HG02938 (cell line): Measurements from ENCODE around the gene WDR91.

ENCODE experiments used
- ATAC-seq: cut with Tn5 transposase; IDR thresholded peaks from one replicate; pipeline ENCODE4 v1.9.1; 2021; ENCODE audit warnings: mild to moderate bottlenecking, moderate library complexity; ENCODE audit not compliant: unreplicated experiment

The WDR91 gene

DNA sequence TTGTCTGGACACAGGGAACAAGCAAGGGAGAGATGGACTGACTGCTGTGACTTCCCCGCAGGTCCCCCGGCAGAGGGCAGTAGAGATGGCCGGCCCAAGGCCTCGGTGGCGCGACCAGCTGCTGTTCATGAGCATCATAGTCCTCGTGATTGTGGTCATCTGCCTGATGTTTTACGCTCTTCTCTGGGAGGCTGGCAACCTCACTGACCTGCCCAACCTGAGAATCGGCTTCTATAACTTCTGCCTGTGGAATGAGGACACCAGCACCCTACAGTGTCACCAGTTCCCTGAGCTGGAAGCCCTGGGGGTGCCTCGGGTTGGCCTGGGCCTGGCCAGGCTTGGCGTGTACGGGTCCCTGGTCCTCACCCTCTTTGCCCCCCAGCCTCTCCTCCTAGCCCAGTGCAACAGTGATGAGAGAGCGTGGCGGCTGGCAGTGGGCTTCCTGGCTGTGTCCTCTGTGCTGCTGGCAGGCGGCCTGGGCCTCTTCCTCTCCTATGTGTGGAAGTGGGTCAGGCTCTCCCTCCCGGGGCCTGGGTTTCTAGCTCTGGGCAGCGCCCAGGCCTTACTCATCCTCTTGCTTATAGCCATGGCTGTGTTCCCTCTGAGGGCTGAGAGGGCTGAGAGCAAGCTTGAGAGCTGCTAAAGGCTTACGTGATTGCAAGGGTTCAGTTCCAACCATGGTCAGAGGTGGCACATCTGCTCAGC lies 46.8 kb downstream of the WDR91 start:
- no peak for ATAC-seq

DNA sequence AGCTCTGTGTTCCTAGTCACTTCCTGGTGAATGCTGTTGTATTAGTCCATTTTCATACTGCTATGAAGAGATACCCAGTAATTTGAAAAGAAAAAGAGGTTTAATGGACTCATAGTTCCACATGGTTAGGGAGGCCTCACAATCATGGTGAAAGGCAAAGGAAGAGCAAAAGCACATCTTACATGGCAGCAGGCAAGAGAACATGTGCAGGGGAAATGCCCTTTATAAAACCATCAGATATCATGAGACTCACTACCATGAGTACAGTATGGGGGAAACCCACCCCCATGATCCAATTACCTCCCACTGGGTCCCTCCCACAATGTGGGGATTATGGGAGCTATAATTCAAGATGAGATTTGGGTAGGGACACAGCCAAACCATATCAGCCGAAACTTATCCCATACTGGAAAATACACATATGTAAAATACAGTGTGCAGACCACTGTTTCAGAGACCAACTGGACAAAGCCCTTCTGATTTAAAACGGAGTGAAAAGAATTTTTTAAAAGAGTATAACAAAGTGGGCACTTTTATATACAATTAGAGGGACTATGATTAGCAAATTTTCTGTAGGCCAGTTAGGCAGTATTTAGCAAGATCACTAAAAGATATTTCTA lies 48.8 kb downstream of the WDR91 start:
- no peak for ATAC-seq

DNA sequence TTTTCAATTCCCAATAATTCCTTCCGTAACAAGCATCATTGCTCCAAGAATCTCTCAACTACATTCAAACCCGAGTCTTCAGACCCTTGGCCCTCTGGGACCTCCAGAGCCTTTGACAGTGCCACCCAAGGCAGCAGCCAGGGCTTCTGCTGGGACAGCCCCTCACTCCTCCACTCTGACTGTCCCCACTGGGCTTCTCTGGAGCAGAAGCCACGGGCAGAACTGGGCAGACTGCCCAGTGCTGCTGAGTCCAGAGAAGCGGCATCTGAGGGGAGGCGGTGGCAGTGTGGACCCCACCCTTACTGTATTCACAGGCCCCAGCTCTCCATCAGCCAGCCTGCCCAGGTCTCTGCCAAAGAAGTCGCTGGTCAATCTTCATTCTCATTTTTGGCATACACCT lies 49.7 kb downstream of the WDR91 start:
- no peak for ATAC-seq

DNA sequence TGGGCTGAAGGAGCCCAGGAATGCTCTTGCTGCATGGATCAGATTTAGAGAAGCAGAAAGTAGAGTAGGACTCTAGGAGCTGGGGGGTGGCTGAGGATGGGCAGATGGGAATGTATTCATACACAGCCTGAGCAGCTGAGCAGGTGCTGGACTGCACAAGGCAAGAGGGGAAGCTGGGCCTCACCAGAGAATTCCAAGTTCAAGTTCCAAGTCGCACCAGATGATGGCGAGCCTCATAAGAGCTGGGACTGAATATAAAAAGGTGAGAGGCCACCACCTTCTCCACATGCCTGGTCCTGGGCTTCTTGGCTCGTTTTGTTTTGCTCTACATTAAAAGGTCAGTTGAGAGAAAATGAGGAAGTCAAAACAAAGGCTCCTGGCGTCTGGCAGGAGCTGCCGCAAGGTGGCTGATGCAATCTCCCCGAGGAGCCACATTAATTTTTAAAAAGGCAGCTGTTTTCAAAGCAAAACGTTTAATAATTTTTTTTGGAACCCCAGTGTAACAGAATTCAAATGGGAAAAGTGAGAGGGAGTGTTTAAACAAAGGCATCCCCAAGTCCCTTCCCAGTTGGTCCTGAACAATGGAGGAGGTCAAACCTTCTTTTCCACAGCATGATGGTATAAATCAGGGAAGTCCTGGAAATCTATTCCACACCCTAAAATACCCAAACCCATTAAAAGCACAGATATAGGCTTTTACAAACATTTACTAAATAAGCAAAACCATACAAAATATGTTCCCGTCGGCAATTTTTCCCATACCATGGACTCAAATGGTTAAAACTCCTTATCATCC lies 50.3 kb downstream of the WDR91 start:
- ATAC-seq = no peak

DNA sequence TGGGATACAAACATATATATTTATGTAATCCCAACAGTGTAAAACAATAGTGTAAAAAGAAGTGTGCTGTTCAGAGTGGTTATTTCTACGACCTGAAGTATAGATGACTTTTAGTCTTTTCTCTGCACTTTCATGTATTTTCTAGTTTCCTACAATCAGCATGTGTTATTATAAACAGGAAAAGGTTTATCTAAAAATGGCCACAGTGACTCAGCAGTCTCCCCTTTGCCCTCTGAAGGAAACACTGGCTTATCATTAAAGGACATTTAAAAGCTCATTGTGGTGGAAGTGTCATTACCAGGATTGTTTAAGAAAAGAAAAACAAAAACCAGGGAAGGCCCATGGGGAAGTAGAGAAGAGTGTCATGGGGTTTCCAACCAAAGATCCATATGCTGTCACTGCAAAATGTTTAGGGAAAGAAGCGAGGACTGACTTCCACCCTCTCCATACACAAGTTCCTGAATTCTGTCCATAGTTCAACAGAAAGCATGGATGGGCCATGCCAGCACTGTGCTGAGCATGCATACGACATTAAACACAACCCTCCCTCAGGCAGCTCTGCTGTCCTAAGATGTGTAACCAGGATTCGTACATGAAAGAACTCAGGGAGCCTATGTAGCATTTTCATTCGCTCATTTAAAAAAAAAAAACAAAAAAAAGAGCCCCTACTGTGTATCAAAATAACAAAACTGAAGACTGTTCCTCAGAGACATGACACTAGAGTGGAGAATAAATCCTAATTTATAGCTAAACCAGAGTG lies 51.0 kb downstream of the WDR91 start:
- ATAC-seq = peak; percentile 57

DNA sequence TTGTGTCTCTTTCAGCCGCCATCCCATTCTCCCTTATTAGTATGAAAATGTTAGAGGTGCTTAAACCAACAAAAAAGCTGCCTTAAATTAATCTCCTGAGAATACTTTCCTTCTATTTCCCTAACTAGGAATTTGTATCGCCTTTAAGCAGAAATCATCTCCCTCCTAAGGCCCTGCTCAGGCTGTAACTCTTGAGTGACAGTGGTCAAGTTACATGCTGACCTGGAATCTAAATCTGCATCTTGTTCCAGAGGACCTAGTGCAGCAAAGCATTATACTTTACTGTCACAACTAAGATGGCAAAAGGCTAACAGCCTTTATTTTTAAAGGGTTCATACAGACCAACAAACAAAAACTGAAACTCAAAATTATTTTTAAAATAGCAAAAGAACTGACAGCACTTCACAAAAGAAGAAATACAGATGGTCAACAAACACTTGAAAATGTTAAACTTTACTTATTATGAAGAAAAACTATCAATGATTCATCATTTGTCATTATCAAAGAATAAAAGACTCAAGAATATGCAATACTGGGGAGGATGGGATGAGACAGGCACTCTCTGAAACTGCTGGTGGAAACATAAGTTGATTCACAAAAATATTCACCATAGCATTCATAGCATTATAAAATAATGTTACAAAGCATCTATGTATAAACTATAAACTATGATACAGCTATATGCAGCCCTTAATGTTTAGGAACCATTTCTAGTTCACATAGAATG lies 51.8 kb downstream of the WDR91 start:
- ATAC-seq = no peak

DNA sequence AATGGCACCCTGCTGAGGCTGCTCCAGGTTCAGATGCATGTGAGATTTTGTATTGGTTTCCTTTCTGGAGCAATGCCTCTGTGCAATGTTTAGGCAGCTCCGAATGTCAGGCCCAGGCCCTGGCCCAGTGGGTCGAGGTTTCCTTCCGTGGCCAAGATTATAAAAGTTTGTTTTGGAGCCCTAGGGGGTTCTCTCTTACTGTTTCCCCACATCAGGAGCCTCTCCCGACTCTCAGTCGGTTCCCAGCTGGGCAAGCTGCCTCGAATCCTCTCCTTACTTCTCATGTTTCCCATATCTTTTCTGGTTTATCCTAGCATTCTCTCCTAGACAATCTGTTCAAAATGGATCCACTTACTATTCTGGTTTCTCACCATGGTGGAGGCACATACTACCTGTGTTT lies 52.5 kb downstream of the WDR91 start:
- ATAC-seq = no peak

DNA sequence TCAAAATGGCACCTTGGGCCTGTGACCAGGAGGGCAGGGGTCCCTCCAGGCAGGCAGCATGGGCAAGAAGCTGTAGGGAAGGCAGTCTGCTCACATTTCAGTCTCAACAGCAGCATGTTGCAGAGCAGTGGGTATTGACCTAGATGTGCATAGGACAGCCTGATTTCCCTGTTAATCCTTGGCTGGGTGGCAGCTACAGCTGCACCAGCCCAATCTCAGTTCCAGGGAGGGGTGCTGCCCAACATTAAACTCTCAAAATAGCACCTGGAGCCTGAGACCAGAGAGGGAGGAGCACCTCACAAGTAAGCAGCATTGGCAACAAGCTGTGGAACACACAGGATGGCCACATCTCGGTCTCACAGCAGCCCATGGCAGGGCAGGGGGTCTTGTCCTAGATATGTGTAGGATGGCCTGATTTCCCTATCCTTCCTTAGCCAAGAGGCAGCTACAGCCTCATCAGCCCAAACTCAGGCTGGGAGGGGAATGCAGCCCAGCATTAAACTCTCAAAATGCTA lies 53.1 kb downstream of the WDR91 start:
- ATAC-seq = no peak

DNA sequence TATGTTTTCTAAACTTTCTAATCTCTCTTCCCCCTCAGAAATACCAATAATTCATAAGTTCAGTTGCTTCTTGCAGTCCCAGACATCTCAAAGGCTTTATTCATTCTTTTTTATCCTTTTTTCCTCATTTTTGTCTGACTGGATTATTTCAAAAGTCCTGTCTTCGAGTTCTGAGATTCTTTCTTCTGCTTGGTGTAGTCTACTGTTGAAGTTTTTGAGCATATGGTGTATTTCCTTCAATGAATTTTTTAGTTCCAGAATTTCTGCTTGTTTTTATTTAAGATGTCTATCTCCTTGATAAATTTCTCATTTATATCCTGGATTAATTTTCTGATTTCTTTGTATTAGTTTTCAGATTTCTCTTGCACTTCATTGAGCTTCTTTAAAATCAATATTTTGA lies 55.0 kb downstream of the WDR91 start:
- no peak for ATAC-seq

DNA sequence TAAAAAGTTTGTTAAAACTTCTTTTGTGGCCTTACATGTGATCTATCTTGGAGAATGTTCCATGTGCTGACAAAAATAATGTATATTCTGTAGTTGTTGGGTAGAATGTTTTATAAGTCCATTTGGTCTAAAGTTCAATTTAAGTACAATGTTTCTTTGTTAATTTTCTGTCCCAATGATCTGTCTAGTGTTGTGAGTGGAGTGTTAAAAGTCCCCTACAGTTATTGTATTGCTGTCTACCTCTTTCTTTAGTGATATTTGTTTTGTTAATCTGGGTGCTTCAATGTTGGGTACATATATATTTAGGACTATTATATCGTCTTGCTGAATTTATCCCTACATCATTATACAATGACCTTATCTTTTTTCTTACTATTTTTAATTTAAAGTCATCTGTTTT lies 56.6 kb downstream of the WDR91 start:
- no peak for ATAC-seq

DNA sequence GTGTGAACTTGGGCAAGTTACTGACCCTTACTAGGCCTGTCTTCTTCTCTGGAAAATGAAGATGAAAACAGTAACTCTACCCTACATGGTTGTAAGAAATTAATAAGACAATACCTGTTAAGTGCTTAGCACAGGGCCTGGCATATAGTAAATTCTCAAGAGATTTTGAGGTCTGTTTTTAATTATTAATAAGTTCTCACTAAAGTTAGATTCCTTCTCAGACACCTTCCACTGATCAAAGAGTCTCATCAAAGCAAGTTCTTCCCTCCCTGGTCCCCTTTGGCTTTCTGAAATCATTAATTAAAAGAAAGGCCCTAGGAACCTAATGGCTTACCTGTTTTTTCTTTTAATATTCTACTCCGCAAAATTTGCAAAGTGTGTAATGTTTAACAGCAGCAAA lies 58.9 kb downstream of the WDR91 start:
- no peak for ATAC-seq

DNA sequence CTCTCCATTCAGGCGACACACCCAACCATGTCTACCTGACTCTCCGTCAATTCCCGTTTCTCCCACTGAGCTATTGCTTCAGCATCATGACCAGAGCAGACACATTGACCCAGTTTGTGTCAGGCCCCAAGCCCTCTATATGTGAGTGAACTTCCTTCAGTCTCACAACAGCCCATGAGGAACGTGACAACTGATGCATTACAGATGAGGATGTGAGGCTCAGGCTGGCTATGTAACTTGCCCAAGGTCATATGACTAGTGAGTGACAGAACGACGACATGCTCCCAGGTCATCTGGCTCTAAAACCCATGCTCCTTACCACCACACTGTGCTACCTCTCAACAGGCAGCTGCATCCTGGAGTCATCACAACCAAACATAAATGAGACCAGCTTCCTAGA lies 59.8 kb downstream of the WDR91 start:
- no peak for ATAC-seq

DNA sequence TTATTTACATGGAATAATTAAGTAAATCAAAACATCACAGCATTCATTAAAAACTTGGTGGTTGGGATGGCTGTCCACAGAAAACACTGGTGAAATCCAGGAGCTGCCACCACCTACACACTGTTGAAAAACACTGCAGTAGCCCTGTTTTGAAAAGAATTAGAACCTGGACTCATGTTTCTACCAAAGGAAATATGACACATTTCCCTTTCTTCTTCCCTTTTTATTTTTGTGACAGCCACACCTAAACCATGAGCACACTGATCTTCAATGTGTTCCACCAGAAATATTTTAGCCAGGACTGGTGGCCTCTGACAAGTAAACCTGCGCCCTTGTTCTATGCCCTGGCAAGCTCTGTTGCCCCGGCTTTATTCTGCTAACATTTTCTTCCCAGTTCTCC lies 60.2 kb downstream of the WDR91 start:
- ATAC-seq = no peak

DNA sequence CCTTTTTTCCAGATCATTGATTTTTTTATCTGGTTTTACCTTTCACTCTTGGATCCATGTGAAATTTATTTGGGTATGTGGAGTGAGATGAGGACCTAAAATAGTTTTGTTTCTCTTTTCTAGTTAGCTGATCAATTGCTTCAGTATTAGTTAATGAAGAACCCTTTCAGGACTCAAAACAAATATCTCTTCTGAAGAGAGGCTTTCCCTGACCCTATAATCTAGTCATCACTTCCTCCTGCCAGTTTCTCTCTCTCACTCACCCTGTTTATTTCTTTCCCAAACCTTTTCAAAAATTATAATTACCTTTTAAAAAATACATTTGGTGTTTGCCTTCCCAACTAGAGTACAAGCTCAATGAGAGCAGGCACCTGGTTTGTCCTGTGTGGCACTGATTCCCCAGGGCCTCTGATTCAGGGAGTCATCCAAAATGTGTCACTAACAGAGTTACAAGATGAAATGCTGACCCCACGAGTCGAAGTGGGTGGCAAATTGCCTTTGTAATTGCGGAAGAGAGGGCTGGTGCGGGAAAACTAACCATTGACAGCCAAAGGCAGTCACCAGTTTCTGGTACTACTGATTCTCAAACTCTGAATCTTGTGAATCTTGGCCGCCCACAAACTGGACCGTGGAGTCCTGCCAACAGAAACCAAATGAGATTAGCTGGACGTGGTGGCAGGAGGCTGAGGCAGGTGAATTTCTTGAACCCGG lies 61.1 kb downstream of the WDR91 start:
- no peak for ATAC-seq

DNA sequence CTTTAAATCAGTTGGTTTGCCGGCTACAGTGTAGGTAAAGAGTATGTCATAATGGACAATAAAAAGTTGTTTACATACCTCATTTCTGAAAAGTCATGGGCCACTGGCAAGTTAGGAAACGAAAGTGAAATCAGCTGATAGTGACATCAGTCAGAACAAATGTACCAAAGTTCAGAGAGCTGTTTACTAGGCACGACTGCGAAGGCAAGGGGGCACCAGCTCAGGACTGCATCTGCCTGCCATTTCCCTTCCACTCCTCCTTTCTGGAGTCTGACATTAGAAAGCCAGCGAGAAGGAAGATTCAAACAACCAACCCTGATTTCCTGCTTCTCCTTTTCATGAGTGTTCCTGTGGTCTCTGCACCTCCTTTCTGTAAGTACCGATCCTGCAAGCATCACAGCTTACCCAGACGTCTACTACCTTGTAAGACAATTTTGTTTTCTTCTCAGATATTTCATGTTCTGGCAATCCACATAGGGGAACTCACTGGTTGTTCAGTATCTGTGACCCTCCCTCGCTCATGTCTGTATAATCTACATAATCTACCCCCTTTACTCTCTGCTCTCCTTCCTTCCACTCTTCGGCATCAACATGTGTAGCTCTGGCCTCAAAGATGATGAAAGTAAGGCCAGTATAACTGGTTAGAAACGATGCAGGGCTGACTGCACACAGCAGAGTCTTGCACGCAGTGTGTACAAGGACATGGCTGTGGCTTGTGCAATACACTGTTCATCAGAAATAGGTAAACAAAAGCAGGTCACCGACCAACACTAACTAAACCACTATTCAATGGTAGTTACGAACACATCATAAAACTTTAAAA lies 63.2 kb downstream of the WDR91 start, which contains the start of gene TMEM140:
TMEM140 (plus strand) TSS at position 174 of the 823 bp plus-strand sequence. CDS start 16,370 bp downstream, outside the sequence.
- ATAC-seq = peak; percentile 63

DNA sequence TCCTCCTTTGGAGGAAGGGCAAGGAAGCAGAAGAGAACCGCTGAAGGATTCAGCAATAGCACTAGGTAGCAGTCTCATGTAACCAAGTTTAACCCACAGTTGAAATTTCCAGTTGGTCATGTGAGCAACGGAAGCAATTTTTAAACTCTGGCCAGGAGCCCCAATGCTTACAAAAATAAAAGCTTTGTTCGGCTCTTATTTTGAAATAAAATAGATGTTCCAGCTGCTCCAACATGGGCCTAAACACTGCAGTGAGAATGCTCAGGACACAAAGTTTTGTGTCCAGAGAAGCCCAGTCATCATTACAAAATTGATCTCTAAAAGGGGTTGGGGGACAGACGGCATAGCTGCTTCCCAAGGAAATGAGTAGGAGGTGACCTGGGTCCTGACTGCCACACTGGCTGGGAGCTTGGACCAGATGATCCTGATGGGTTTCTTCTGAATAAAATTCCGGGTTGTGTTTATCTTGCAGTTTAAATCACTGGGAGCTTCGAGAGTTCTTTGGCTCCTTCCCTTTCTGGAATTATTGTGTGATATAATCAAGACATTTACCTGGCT lies 63.9 kb downstream of the WDR91 start:
- ATAC-seq = no peak

DNA sequence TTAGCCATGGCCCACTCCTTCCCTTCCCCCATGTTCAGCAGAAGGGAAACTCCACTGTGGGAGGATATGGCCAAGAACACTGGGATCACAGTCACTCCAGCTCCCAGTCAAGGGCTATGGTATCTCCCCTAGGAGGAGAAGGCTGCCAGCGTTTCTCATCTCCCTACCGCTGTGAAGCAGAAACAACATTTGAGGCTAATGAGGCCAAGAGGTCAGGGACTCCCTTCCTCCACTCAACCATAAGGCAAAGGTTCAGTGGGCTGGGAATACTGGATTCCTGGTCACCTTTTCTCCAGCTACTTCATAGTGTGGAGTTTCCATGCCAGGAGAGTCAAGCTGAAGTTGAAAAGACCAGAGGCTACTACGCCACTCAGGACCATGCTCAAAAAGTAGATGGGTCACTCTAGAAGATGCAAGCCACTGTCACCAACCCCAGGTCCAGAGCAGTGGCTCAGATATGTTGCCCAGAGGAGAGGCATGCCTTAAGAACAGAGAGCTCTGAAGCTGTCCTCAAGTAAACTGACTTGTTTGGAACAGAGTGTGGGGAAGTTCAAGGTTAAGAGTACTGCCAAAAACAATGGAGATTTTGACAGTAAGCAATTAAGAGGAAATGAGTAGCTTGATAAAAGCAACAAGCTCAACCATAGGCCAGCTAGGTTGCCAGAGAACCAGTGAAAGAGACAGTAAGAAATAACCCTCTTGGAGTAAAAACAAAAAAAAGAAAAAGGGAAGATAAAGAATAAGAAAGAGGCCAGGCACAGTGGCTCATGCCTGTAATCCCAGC lies 67.2 kb downstream of the WDR91 start:
- ATAC-seq = no peak
